ENCODE data around the gene TLX1. TPM values are rescaled to one million over a fixed set of nuclear protein-coding genes. Genes with fewer than 3 reads are reported as not detected.

The TLX1 gene
- total and polyA plus RNA-seq, 9 of the 15 experiments (the other 6 are each of a cell fraction or from before 2014, with no cell fraction given), result 0.03 to 3.3 (median 0.19) TPM; not detected in 1

- TF ChIP-seq ELK3 (CRISPR knock-in tag; IDR thresholded peaks at IDR 0.05), result no peak
- peak; percentile 53; the same call in 1 of the 2 replicates for TF ChIP-seq RB1 (IDR thresholded peaks at IDR 0.05; ENCODE audit: low read depth)
- TF ChIP-seq ZBTB11 (CRISPR knock-in tag; IDR thresholded peaks at IDR 0.05), result no peak
- TF ChIP-seq ZZZ3 (IDR thresholded peaks at IDR 0.05), result no peak
- peak in 2 of 3 experiments; percentile 42 to 65 for TF ChIP-seq YY1 (IDR thresholded peaks at IDR 0.05; ENCODE audit: borderline replicate concordance in 1 of 3, control insufficient read depth in 1 of 3, extremely low read depth in 1 of 3, insufficient read depth in 3 of 3, insufficient read length in 1 of 3, insufficient replicate concordance in 2 of 3, low read depth in 1 of 3, low read length in 2 of 3)
- TF ChIP-seq ZNF316 (IDR thresholded peaks at IDR 0.05), result 0 out of 2 replicates have a peak, but pooled peaks have one; percentile 8
- no peak for TF ChIP-seq HSF4 (CRISPR knock-in tag; IDR thresholded peaks at IDR 0.05; ENCODE audit: borderline replicate concordance)
- TF ChIP-seq ESRRB (CRISPR knock-in tag; IDR thresholded peaks at IDR 0.05; ENCODE audit: borderline replicate concordance), result no peak
- TF ChIP-seq, protein P1, sequence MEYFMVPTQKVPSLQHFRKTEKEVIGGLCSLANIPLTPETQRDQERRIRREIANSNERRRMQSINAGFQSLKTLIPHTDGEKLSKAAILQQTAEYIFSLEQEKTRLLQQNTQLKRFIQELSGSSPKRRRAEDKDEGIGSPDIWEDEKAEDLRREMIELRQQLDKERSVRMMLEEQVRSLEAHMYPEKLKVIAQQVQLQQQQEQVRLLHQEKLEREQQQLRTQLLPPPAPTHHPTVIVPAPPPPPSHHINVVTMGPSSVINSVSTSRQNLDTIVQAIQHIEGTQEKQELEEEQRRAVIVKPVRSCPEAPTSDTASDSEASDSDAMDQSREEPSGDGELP (CRISPR knock-in tag; IDR thresholded peaks at IDR 0.05; ENCODE audit: borderline replicate concordance), result peak; percentile 54; the same call in 1 of the 2 replicates
- TF ChIP-seq ZNF655 (CRISPR knock-in tag; IDR thresholded peaks at IDR 0.05), result no peak
- TF ChIP-seq BRD9 (IDR thresholded peaks at IDR 0.05; ENCODE audit: low read depth, partially characterized antibody), result no peak
- no peak for TF ChIP-seq CC2D1A (IDR thresholded peaks at IDR 0.05)
- TF ChIP-seq, protein P2, sequence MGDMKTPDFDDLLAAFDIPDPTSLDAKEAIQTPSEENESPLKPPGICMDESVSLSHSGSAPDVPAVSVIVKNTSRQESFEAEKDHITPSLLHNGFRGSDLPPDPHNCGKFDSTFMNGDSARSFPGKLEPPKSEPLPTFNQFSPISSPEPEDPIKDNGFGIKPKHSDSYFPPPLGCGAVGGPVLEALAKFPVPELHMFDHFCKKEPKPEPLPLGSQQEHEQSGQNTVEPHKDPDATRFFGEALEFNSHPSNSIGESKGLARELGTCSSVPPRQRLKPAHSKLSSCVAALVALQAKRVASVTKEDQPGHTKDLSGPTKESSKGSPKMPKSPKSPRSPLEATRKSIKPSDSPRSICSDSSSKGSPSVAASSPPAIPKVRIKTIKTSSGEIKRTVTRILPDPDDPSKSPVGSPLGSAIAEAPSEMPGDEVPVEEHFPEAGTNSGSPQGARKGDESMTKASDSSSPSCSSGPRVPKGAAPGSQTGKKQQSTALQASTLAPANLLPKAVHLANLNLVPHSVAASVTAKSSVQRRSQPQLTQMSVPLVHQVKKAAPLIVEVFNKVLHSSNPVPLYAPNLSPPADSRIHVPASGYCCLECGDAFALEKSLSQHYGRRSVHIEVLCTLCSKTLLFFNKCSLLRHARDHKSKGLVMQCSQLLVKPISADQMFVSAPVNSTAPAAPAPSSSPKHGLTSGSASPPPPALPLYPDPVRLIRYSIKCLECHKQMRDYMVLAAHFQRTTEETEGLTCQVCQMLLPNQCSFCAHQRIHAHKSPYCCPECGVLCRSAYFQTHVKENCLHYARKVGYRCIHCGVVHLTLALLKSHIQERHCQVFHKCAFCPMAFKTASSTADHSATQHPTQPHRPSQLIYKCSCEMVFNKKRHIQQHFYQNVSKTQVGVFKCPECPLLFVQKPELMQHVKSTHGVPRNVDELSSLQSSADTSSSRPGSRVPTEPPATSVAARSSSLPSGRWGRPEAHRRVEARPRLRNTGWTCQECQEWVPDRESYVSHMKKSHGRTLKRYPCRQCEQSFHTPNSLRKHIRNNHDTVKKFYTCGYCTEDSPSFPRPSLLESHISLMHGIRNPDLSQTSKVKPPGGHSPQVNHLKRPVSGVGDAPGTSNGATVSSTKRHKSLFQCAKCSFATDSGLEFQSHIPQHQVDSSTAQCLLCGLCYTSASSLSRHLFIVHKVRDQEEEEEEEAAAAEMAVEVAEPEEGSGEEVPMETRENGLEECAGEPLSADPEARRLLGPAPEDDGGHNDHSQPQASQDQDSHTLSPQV (IDR thresholded peaks at IDR 0.05), result no peak
Measured at GRCh38 chr10:101141616-101142532, 10.8 kb downstream of the TLX1 start (continued).
